ENCODE data around the gene KIAA1328. TPM values are rescaled to one million over a fixed set of nuclear protein-coding genes. Genes with fewer than 3 reads are reported as not detected.
A peak's percentile ranks its signal among the peaks of the same experiment; 100 is the strongest.

KIAA1328 gene
- total RNA-seq, 6 donors from 2014 or later, result 10.6 to 66.0 (median 28.8) TPM

DNA sequence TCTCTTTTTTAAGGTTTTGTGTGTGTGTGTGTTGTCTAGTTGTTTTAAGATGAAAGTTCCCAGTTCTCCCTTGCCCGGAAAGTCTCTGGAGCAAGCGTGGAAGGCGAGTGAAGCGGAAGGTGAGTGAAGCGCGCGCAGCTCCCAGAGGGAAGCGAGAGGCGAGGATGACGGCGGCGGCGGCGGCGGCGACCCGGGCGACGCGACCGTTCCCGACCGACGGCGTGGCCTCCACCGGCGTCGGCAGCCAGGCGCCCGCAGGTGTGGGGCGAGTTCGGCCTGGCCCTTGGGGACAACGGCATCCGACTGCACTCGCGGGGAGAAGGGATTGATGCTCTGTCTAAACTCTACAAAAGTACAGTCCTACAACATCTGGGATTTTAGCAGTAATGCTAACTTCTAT, 414.8 kb downstream of the KIAA1328 start:
- Histone ChIP-seq H3K4me3 (no peak overlapping the region), H3K27ac (no peak overlapping the region), H3K9me3 (no peaks in the 10 kb centered on the region), H3K36me3 (no peaks in the 10 kb centered on the region), H3K27me3 (no peaks in the 10 kb centered on the region), H3K4me1 (no peaks in the 10 kb centered on the region)
- DNase-seq (peak in 1 of 2 donors; percentile 80), ATAC-seq (ENCODE audit: low FRiP score in 2 of 2) (no peak)
- WGBS, 2 donors, result 33 to 35% methylated on average over 36 of the region's 36 CpGs
- no peak for TF ChIP-seq POLR2A (IDR thresholded peaks at IDR 0.05)
- TF ChIP-seq EP300 (IDR thresholded peaks at IDR 0.05), result no peak
- no peak for TF ChIP-seq POLR2AphosphoS5 (IDR thresholded peaks at IDR 0.05)
- TF ChIP-seq, protein P1, sequence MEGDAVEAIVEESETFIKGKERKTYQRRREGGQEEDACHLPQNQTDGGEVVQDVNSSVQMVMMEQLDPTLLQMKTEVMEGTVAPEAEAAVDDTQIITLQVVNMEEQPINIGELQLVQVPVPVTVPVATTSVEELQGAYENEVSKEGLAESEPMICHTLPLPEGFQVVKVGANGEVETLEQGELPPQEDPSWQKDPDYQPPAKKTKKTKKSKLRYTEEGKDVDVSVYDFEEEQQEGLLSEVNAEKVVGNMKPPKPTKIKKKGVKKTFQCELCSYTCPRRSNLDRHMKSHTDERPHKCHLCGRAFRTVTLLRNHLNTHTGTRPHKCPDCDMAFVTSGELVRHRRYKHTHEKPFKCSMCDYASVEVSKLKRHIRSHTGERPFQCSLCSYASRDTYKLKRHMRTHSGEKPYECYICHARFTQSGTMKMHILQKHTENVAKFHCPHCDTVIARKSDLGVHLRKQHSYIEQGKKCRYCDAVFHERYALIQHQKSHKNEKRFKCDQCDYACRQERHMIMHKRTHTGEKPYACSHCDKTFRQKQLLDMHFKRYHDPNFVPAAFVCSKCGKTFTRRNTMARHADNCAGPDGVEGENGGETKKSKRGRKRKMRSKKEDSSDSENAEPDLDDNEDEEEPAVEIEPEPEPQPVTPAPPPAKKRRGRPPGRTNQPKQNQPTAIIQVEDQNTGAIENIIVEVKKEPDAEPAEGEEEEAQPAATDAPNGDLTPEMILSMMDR (IDR thresholded peaks at IDR 0.05), result no peak

DNA sequence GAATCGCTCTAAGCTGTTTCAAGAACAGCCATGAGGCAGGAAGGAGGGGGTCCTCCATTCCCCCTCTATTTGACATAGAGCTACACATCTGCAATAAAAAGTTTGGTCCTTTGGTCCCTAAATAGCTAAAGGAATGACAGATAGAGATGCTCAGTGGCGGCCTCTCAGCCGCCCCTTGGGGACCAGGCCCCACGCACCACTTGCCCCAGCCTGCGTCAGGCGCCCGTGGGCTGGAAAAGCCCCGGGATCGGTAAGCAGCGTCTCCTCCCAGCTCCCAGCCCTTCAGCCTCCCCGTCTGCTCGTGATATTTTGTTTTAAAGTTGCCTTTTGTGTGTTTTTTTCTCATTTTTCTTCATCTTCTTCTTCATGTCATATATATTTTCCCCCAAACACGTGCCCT, 415.7 kb downstream of the KIAA1328 start:
- no peak for ATAC-seq (ENCODE audit: low FRiP score in 2 of 2)

DNA sequence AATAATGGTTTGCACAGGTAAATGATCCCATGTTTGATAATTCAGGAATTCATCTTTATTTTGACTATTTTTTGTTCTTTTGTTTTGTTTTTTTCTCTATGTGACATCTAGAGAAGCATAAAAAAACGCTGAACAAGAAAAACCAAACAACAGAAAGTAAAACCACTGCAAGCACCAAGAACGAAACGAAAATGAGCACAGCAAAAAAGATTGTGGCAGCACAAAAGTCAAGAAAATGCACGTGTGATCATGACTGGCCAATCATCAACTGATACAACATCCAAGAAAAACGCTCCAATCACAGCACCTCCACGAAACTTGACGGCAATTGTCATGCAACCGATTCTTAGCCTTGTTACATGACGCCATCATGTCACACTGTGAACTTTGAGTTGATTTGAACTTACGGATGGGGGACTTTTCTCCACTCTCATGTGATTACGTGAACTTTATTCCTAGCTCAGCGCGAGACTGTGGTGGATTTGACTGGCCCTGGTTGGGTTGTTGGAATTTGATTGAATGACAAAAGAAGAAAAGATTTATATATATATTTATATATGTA, 417.9 kb downstream of the KIAA1328 start:
- Histone ChIP-seq H3K36me3 (no peaks in the 10 kb centered on the region), H3K4me3 (no peak overlapping the region), H3K27ac (no peak overlapping the region), H3K9me3 (no peaks in the 10 kb centered on the region), H3K27me3 (no peaks in the 10 kb centered on the region), H3K4me1 (no peaks in the 10 kb centered on the region)
- DNase-seq (no peak), ATAC-seq (ENCODE audit: low FRiP score in 2 of 2) (no peak)
- 89 to 90% methylated on average over 13 of the region's 13 CpGs for WGBS, 2 donors
- TF ChIP-seq POLR2A (IDR thresholded peaks at IDR 0.05), result no peak
- TF ChIP-seq, protein P1 (IDR thresholded peaks at IDR 0.05), result no peak

More for the DNA sequence above, 415.7 kb downstream of the KIAA1328 start:
- no peak for DNase-seq
- H3K27me3 ChIP-seq, result no peaks in the 10 kb centered on the region
- no peak overlapping the region for H3K27ac ChIP-seq
- no peaks in the 10 kb centered on the region for H3K4me1 ChIP-seq
- no peaks in the 10 kb centered on the region for H3K36me3 ChIP-seq
- H3K9me3 ChIP-seq, result no peaks in the 10 kb centered on the region
- H3K4me3 ChIP-seq, result no peak overlapping the region
- WGBS, 2 donors, result 88 to 95% methylated on average over 11 to 13 of the region's 13 CpGs
- TF ChIP-seq POLR2A (IDR thresholded peaks at IDR 0.05), result no peak
- TF ChIP-seq, protein P1 (IDR thresholded peaks at IDR 0.05), result no peak
- no peak for TF ChIP-seq POLR2AphosphoS5 (IDR thresholded peaks at IDR 0.05)

DNA sequence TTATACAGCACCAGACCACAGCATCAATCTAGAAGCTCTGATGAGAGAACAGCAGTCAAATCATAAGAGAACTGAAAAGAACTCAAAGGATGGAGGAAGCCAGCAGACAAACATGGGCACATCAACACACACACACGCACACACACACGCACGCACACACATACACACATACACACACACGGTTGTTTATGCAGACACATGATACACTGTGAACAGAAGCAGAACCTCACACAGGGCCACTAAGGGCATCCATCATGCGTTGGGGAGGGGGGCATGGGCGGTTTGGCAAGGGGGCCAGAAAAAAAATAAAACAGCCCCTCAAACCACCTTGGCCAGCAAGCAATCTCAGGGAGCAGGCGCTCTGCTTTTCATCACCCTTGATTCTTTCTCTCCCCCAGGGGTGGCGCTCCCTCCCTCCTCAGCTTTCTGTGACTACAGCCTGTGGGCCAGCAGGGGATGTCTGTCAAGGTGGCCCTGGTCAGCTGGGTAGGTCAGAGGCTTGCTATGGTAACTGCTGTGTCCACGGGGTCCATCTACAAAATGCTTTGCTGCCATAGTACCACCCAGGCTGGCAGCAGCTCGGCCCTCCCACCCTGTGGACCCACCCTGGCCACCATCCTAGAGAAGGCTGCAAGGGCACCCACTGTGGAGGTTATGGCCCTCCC, 418.7 kb downstream of the KIAA1328 start:
- no peak overlapping the region for H3K27ac ChIP-seq
- ATAC-seq (ENCODE audit: low FRiP score in 2 of 2), result peak in 1 of 2 donors; percentile 6
- H3K4me1 ChIP-seq, result no peaks in the 10 kb centered on the region
- TF ChIP-seq POLR2AphosphoS5 (IDR thresholded peaks at IDR 0.05) (no peak), POLR2A (IDR thresholded peaks at IDR 0.05) (no peak), EP300 (IDR thresholded peaks at IDR 0.05) (no peak)
- TF ChIP-seq, protein P1 (IDR thresholded peaks at IDR 0.05), result no peak
- no peaks in the 10 kb centered on the region for H3K9me3 ChIP-seq
- 87 to 89% methylated on average over 7 to 10 of the region's 10 CpGs for WGBS, 2 donors
- DNase-seq, result no peak
- no peak overlapping the region for H3K4me3 ChIP-seq
- H3K27me3 ChIP-seq, result no peaks in the 10 kb centered on the region
- no peaks in the 10 kb centered on the region for H3K36me3 ChIP-seq

DNA sequence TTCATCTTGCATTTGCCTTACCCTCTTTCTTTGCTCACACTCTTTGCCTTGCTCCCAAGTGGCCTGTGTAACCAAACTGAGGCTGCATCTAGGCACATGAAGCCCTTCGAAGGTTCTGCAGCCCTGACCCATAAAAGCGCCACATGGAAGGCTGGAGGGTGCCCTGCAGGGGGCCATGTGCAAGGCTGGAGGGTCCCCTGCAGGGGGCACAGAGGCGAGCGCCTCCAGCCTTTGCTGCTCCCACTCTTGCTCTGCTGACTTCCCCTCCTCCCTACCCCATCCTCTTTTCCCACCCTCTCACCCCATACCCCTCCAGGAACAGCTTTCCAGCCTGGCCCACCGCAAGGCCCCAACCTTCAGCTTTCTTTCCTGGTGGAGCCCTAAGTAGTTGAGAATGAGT, 419.4 kb downstream of the KIAA1328 start:
- H3K27me3 ChIP-seq, result peaks cover 0 to 6% (median 0%) of the 10 kb centered on the region in 4 donors
- 88 to 93% methylated on average over 4 to 5 of the region's 5 CpGs for WGBS, 2 donors
- no peak for TF ChIP-seq POLR2AphosphoS5 (IDR thresholded peaks at IDR 0.05)
- TF ChIP-seq EP300 (IDR thresholded peaks at IDR 0.05), result no peak
- no peak for TF ChIP-seq POLR2A (IDR thresholded peaks at IDR 0.05)
- TF ChIP-seq, protein P1 (IDR thresholded peaks at IDR 0.05), result no peak
- DNase-seq (no peak), ATAC-seq (ENCODE audit: low FRiP score in 2 of 2) (no peak)
- no peak overlapping the region for H3K4me3 ChIP-seq
- H3K36me3 ChIP-seq, result no peaks in the 10 kb centered on the region
- H3K27ac ChIP-seq, result no peak overlapping the region
- peaks cover 0 to 1% (median 0%) of the 10 kb centered on the region in 4 donors for H3K4me1 ChIP-seq
- H3K9me3 ChIP-seq, result no peaks in the 10 kb centered on the region

All from upper lobe of left lung (tissue), 6 donors.